Choroid plexus epithelial cell (primary cell): ENCODE data around the gene CPD.
A peak's percentile ranks its signal among the peaks of the same experiment; 100 is the strongest.
"Not testable (repeated sequence)": the region's sequence is repeated elsewhere in the genome, so short reads cannot be mapped to it uniquely, and the experiment has no call there.

Experiments used
- DNase-seq: peaks from one replicate; pipeline ENCODE4 v3.0.0-alpha.2; 2010; ENCODE audit warnings: low read depth
- H3K4me3 ChIP-seq: 2 replicates; pipeline ENCODE4 v1.5.1; 2011; ENCODE audit warnings: low read depth, mild to moderate bottlenecking, control low read depth, low read length, moderate library complexity
- CTCF ChIP-seq: conservative IDR thresholded peaks from 2 replicates; pipeline ENCODE4 v1.5.1; 2011; ENCODE audit warnings: low read depth, mild to moderate bottlenecking, control low read depth, inconsistent platforms, low read length, moderate library complexity

CPD gene

GRCh38 chr17:30339086-30339485 is 39.6 kb upstream of the CPD start:
- TF ChIP-seq CTCF, result no peak

DNA sequence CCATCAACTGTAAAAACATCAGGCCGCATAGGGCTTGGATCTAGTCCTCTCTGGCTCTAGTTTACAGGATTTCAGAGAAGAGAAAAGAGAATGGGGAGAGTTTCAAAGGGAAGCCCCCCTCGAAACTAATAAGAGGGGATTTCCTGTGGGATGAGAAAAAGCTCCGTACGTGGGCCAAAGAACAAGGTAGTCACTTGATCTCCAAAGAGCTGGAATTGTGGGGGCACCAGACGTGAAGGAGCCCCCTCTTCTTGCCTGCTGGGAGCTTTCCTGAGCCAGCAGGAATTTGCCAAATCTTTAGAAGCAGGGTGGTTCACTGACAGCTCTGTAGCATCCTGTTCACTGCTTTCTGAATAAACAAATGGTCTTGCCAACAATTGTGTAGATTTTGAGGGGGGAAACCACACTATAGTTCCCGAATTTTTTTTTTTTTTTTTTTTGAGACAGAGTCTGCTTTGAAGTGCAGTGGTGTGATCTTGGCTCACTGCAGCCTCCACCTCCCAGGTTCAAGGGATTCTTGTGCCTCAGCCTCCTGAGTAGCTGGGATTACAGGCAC is 37.8 kb upstream of the CPD start:
- H3K4me3 ChIP-seq, result no peak overlapping the region
- peak; percentile 53 for DNase-seq
- TF ChIP-seq CTCF, result no peak

More at GRCh38 chr17:30339086-30339485, 39.6 kb upstream of the CPD start:
- no peak overlapping the region for H3K4me3 ChIP-seq
- DNase-seq, result no peak

- no peak for TF ChIP-seq CTCF
- no peak overlapping the region for H3K4me3 ChIP-seq
- DNase-seq, result no peak
Measured at GRCh38 chr17:30341703-30342249, 37.0 kb upstream of the CPD start.

GRCh38 chr17:30343244-30343643 is 35.5 kb upstream of the CPD start:
- H3K4me3 ChIP-seq, DNase-seq: not testable (repeated sequence)

DNA sequence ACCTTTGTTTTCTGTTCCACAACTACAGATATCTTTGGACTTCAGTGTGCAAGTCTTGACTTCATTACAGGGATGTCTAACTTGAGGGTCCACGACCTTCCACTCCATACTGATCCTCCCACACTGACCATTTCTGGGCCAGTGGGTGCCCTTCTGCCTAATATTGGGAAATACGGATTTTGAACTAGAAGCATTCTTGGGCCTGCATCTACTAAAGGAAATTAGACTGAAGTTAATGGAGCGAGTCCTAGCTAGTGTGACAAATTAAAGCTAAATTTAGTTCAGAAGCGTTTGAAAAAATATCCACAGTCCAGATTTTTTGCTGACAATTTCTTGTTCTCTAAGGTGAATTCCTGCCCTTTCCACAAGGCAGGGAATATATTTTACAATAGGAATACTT is 34.9 kb upstream of the CPD start:
- no peak for TF ChIP-seq CTCF
- H3K4me3 ChIP-seq, result no peak overlapping the region

GRCh38 chr17:30344283-30345088 is 34.2 kb upstream of the CPD start:
- no peak for TF ChIP-seq CTCF
- no peak overlapping the region for H3K4me3 ChIP-seq
- DNase-seq, result peak; percentile 87

More for the DNA sequence above, 34.9 kb upstream of the CPD start:
- no peak for DNase-seq

DNA sequence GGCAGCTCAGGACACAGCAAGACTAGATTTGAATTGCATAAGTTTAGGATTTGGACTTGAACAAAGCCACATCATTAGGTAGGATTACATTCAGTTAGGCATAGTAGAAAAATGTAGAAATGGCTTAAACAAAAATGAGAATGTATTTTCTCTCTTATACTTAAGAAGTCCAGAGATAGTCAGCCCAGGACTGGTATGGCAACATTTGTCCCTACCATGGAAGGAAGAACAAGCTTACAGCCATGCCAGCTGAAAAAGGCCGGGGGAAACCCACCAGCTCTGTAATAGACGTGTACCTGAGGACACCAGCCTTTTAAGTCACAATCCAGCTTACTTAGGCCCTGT is 33.7 kb upstream of the CPD start:
- no peak for DNase-seq
- TF ChIP-seq CTCF, result no peak
- no peak overlapping the region for H3K4me3 ChIP-seq
